ENCODE data around the gene ZNF784.

The ZNF784 gene

GRCh38 chr19:55617426-55617825, 6.9 kb downstream of the ZNF784 start:
- no peak for DNase-seq

- DNase-seq, result no peak
Measured at GRCh38 chr19:55616395-55616875, 7.9 kb downstream of the ZNF784 start.

GRCh38 chr19:55615543-55616394, 8.6 kb downstream of the ZNF784 start:
- no peak for DNase-seq

- no peak for DNase-seq
Measured at GRCh38 chr19:55614711-55615542, 9.4 kb downstream of the ZNF784 start.

- DNase-seq, result no peak
Measured at GRCh38 chr19:55613930-55614710, 10.2 kb downstream of the ZNF784 start.

GRCh38 chr19:55613396-55613795, 11.0 kb downstream of the ZNF784 start:
- DNase-seq, result no peak

GRCh38 chr19:55611983-55612645, 12.3 kb downstream of the ZNF784 start:
- no peak for DNase-seq

- DNase-seq, result no peak
Measured at GRCh38 chr19:55611300-55611982, 12.9 kb downstream of the ZNF784 start.

GRCh38 chr19:55609326-55609725, 15.0 kb downstream of the ZNF784 start:
- no peak for DNase-seq

GRCh38 chr19:55606817-55607216, 17.5 kb downstream of the ZNF784 start:
- no peak for DNase-seq

- no peak for DNase-seq
Measured at GRCh38 chr19:55606471-55606787, 17.9 kb downstream of the ZNF784 start.

- DNase-seq, result peak; percentile 55 to 69
Measured at GRCh38 chr19:55605637-55606470, 18.5 kb downstream of the ZNF784 start, which contains the start of gene ZNF865. TSS of gene ZNF865 (plus strand) at chr19:55605647. CDS start at chr19:55613619, 7,972 bp downstream.

GRCh38 chr19:55605207-55605636, 19.1 kb downstream of the ZNF784 start:
- DNase-seq, result peak; percentile 97 to 99

GRCh38 chr19:55603581-55604292, 20.6 kb downstream of the ZNF784 start:
- no peak for DNase-seq

GRCh38 chr19:55603115-55603514, 21.3 kb downstream of the ZNF784 start:
- no peak for DNase-seq

- no peak for DNase-seq
Measured at GRCh38 chr19:55602104-55603001, 22.0 kb downstream of the ZNF784 start.

- peak in 1 of 2 experiments; percentile 17 for DNase-seq
Measured at GRCh38 chr19:55601084-55601483, 23.3 kb downstream of the ZNF784 start.

GRCh38 chr19:55600662-55601028, 23.7 kb downstream of the ZNF784 start:
- DNase-seq, result no peak
